ENCODE results near the gene DUSP22.

DUSP22 gene

GRCh38 chr6:322259-322930, 30.1 kb downstream of the DUSP22 start:
- no peak overlapping the region for H3K4me3 ChIP-seq (ENCODE audit: low read depth, low read length)
- no peak overlapping the region for H2AFZ ChIP-seq (ENCODE audit: insufficient read depth, low read length, poor library complexity)
- no peak overlapping the region for H3K4me2 ChIP-seq (ENCODE audit: low read length)
- H3K27me3 ChIP-seq (ENCODE audit: insufficient read depth, low read length), result no peaks in the 10 kb centered on the region
- H2BK5ac ChIP-seq (ENCODE audit: low read depth, low read length, poor library complexity), result no peak overlapping the region
- no CpG with 5 or more reads among the region's 14 CpGs for WGBS (ENCODE audit: extremely low coverage, insufficient coverage, insufficient read length)
- DNase-seq, result no peak
- no peak overlapping the region for H4K8ac ChIP-seq (ENCODE audit: low read depth, low read length)
- H3K9ac ChIP-seq (ENCODE audit: low read length), result no peak overlapping the region
- H3K14ac ChIP-seq (ENCODE audit: low read length), result no peak overlapping the region
- H3K18ac ChIP-seq (ENCODE audit: low read length), result no peak overlapping the region
- no peak overlapping the region for H2BK12ac ChIP-seq (ENCODE audit: low read length)
- H3K79me1 ChIP-seq (ENCODE audit: low read length), result no peaks in the 10 kb centered on the region
- no peak overlapping the region for H4K12ac ChIP-seq (ENCODE audit: low read depth, low read length)
- H2BK120ac ChIP-seq (ENCODE audit: insufficient read depth, low read length, poor library complexity), result no peak overlapping the region
- no peak overlapping the region for H4K91ac ChIP-seq (ENCODE audit: low read depth, low read length)
- H2AK5ac ChIP-seq (ENCODE audit: low read length), result no peak overlapping the region
- no peaks in the 10 kb centered on the region for H3K36me3 ChIP-seq (ENCODE audit: control insufficient read depth in 1 of 2, insufficient read depth in 2 of 2, low read length in 2 of 2)
- H3K79me2 ChIP-seq (ENCODE audit: control insufficient read depth, insufficient read depth, low read length, poor library complexity), result no peaks in the 10 kb centered on the region
- no peak overlapping the region for H3K23ac ChIP-seq (ENCODE audit: low read length)
- H3K27ac ChIP-seq (ENCODE audit: low read depth, low read length), result no peak overlapping the region
- H3K4me1 ChIP-seq (ENCODE audit: control insufficient read depth in 1 of 2, insufficient read depth in 2 of 2, low read length in 2 of 2), result no peaks in the 10 kb centered on the region
- H3K4ac ChIP-seq (ENCODE audit: low read depth, low read length), result no peak overlapping the region
- H3K9me3 ChIP-seq (ENCODE audit: insufficient read depth, low read depth, low read length), result peaks cover 53% of the 10 kb centered on the region

- Histone ChIP-seq H3K79me1 (ENCODE audit: low read length) (no peaks in the 10 kb centered on the region), H4K8ac (ENCODE audit: low read depth, low read length) (no peak overlapping the region), H3K9me3 (ENCODE audit: insufficient read depth, low read depth, low read length) (peaks cover 51% of the 10 kb centered on the region), H3K27ac (ENCODE audit: low read depth, low read length) (no peak overlapping the region), H2BK120ac (ENCODE audit: insufficient read depth, low read length, poor library complexity) (no peak overlapping the region), H3K4me2 (ENCODE audit: low read length) (no peak overlapping the region), H2AK5ac (ENCODE audit: low read length) (no peak overlapping the region), H3K79me2 (ENCODE audit: control insufficient read depth, insufficient read depth, low read length, poor library complexity) (no peaks in the 10 kb centered on the region), H3K14ac (ENCODE audit: low read length) (no peak overlapping the region), H2BK5ac (ENCODE audit: low read depth, low read length, poor library complexity) (no peak overlapping the region), H3K36me3 (ENCODE audit: control insufficient read depth in 1 of 2, insufficient read depth in 2 of 2, low read length in 2 of 2) (no peaks in the 10 kb centered on the region), H2AFZ (ENCODE audit: insufficient read depth, low read length, poor library complexity) (no peak overlapping the region), H3K4me1 (ENCODE audit: control insufficient read depth in 1 of 2, insufficient read depth in 2 of 2, low read length in 2 of 2) (no peaks in the 10 kb centered on the region), H3K4me3 (ENCODE audit: low read depth, low read length) (no peak overlapping the region), H3K18ac (ENCODE audit: low read length) (no peak overlapping the region), H3K23ac (ENCODE audit: low read length) (no peak overlapping the region), H4K91ac (ENCODE audit: low read depth, low read length) (no peak overlapping the region), H2BK12ac (ENCODE audit: low read length) (no peak overlapping the region), H3K4ac (ENCODE audit: low read depth, low read length) (no peak overlapping the region), H3K9ac (ENCODE audit: low read length) (no peak overlapping the region), H3K27me3 (ENCODE audit: insufficient read depth, low read length) (no peaks in the 10 kb centered on the region), H4K12ac (ENCODE audit: low read depth, low read length) (no peak overlapping the region)
- no CpG with 5 or more reads among the region's 12 CpGs for WGBS (ENCODE audit: extremely low coverage, insufficient coverage, insufficient read length)
- DNase-seq, result no peak
Measured at GRCh38 chr6:322940-323729, 30.8 kb downstream of the DUSP22 start.

GRCh38 chr6:323730-324088, 31.4 kb downstream of the DUSP22 start:
- H2BK5ac ChIP-seq (ENCODE audit: low read depth, low read length, poor library complexity), result no peak overlapping the region
- no peaks in the 10 kb centered on the region for H3K4me1 ChIP-seq (ENCODE audit: control insufficient read depth in 1 of 2, insufficient read depth in 2 of 2, low read length in 2 of 2)
- H3K4me3 ChIP-seq (ENCODE audit: low read depth, low read length), result no peak overlapping the region
- no peaks in the 10 kb centered on the region for H3K79me1 ChIP-seq (ENCODE audit: low read length)
- H2BK12ac ChIP-seq (ENCODE audit: low read length), result no peak overlapping the region
- H3K27ac ChIP-seq (ENCODE audit: low read depth, low read length), result no peak overlapping the region
- no peak overlapping the region for H3K14ac ChIP-seq (ENCODE audit: low read length)
- DNase-seq, result no peak
- no peak overlapping the region for H3K23ac ChIP-seq (ENCODE audit: low read length)
- no CpG with 5 or more reads among the region's 4 CpGs for WGBS (ENCODE audit: extremely low coverage, insufficient coverage, insufficient read length)
- no peaks in the 10 kb centered on the region for H3K27me3 ChIP-seq (ENCODE audit: insufficient read depth, low read length)
- H2BK120ac ChIP-seq (ENCODE audit: insufficient read depth, low read length, poor library complexity), result no peak overlapping the region
- no peak overlapping the region for H3K4me2 ChIP-seq (ENCODE audit: low read length)
- H4K12ac ChIP-seq (ENCODE audit: low read depth, low read length), result no peak overlapping the region
- H3K4ac ChIP-seq (ENCODE audit: low read depth, low read length), result no peak overlapping the region
- H3K18ac ChIP-seq (ENCODE audit: low read length), result no peak overlapping the region
- H3K36me3 ChIP-seq (ENCODE audit: control insufficient read depth in 1 of 2, insufficient read depth in 2 of 2, low read length in 2 of 2), result no peaks in the 10 kb centered on the region
- no peak overlapping the region for H4K91ac ChIP-seq (ENCODE audit: low read depth, low read length)
- peaks cover 46% of the 10 kb centered on the region for H3K9me3 ChIP-seq (ENCODE audit: insufficient read depth, low read depth, low read length)
- H4K8ac ChIP-seq (ENCODE audit: low read depth, low read length), result no peak overlapping the region
- no peak overlapping the region for H2AK5ac ChIP-seq (ENCODE audit: low read length)
- no peak overlapping the region for H2AFZ ChIP-seq (ENCODE audit: insufficient read depth, low read length, poor library complexity)
- H3K9ac ChIP-seq (ENCODE audit: low read length), result no peak overlapping the region
- no peaks in the 10 kb centered on the region for H3K79me2 ChIP-seq (ENCODE audit: control insufficient read depth, insufficient read depth, low read length, poor library complexity)

- H4K8ac ChIP-seq (ENCODE audit: low read depth, low read length), result no peak overlapping the region
- no peak overlapping the region for H2AFZ ChIP-seq (ENCODE audit: insufficient read depth, low read length, poor library complexity)
- H2BK5ac ChIP-seq (ENCODE audit: low read depth, low read length, poor library complexity), result no peak overlapping the region
- no peaks in the 10 kb centered on the region for H3K79me1 ChIP-seq (ENCODE audit: low read length)
- no peak for DNase-seq
- no peak overlapping the region for H2BK120ac ChIP-seq (ENCODE audit: insufficient read depth, low read length, poor library complexity)
- H3K9me3 ChIP-seq (ENCODE audit: insufficient read depth, low read depth, low read length), result peaks cover 44% of the 10 kb centered on the region
- no peak overlapping the region for H3K4ac ChIP-seq (ENCODE audit: low read depth, low read length)
- H3K4me1 ChIP-seq (ENCODE audit: control insufficient read depth in 1 of 2, insufficient read depth in 2 of 2, low read length in 2 of 2), result no peaks in the 10 kb centered on the region
- H3K23ac ChIP-seq (ENCODE audit: low read length), result no peak overlapping the region
- H3K27ac ChIP-seq (ENCODE audit: low read depth, low read length), result no peak overlapping the region
- no peak overlapping the region for H3K9ac ChIP-seq (ENCODE audit: low read length)
- H3K27me3 ChIP-seq (ENCODE audit: insufficient read depth, low read length), result no peaks in the 10 kb centered on the region
- H3K79me2 ChIP-seq (ENCODE audit: control insufficient read depth, insufficient read depth, low read length, poor library complexity), result no peaks in the 10 kb centered on the region
- H4K91ac ChIP-seq (ENCODE audit: low read depth, low read length), result no peak overlapping the region
- H2BK12ac ChIP-seq (ENCODE audit: low read length), result no peak overlapping the region
- H2AK5ac ChIP-seq (ENCODE audit: low read length), result no peak overlapping the region
- H4K12ac ChIP-seq (ENCODE audit: low read depth, low read length), result no peak overlapping the region
- WGBS (ENCODE audit: extremely low coverage, insufficient coverage, insufficient read length), result no CpG with 5 or more reads among the region's 19 CpGs
- H3K4me2 ChIP-seq (ENCODE audit: low read length), result no peak overlapping the region
- peak overlapping the region; percentile 13 for H3K4me3 ChIP-seq (ENCODE audit: low read depth, low read length)
- no peaks in the 10 kb centered on the region for H3K36me3 ChIP-seq (ENCODE audit: control insufficient read depth in 1 of 2, insufficient read depth in 2 of 2, low read length in 2 of 2)
- no peak overlapping the region for H3K18ac ChIP-seq (ENCODE audit: low read length)
- no peak overlapping the region for H3K14ac ChIP-seq (ENCODE audit: low read length)
Measured at GRCh38 chr6:324116-324728, 31.9 kb downstream of the DUSP22 start.
